Measurements from ENCODE around the gene FIGNL2. TPM values are rescaled to one million over a fixed set of nuclear protein-coding genes. Genes with fewer than 3 reads are reported as not detected.

FIGNL2 gene
- total RNA-seq, 4 donors from 2014 or later, result 1.7 to 2.7 TPM; not detected in 2

GRCh38 chr12:51891843-51892242 lies 43.3 kb upstream of the FIGNL2 start:
- Histone ChIP-seq H3K4me3 (no peak overlapping the region), H3K36me3 (no peaks in the 10 kb centered on the region), H3K27me3 (no peaks in the 10 kb centered on the region), H3K9me3 (no peaks in the 10 kb centered on the region), H3K4me1 (no peaks in the 10 kb centered on the region), H3K27ac (no peak overlapping the region)
- intact Hi-C loops (cut with DNase I; ENCODE audit: low total_unique reads), result no loop called here
- TF ChIP-seq CTCF (IDR thresholded peaks at IDR 0.05) (peak in 3 of 4 experiments; percentile 14 to 20 (median 18)), POLR2A (IDR thresholded peaks at IDR 0.05) (no peak)
- no peak for DNase-seq

- no peak for DNase-seq
- H3K27ac ChIP-seq, result no peak overlapping the region
- no peaks in the 10 kb centered on the region for H3K27me3 ChIP-seq
- intact Hi-C loops (cut with DNase I; ENCODE audit: low total_unique reads), result no loop called here
- no peaks in the 10 kb centered on the region for H3K4me1 ChIP-seq
- TF ChIP-seq POLR2A (IDR thresholded peaks at IDR 0.05) (no peak), CTCF (IDR thresholded peaks at IDR 0.05) (no peak)
- H3K36me3 ChIP-seq, result no peaks in the 10 kb centered on the region
- H3K4me3 ChIP-seq, result no peak overlapping the region
- no peaks in the 10 kb centered on the region for H3K9me3 ChIP-seq
Observed at GRCh38 chr12:51890511-51891171, 42.1 kb upstream of the FIGNL2 start.

- TF ChIP-seq POLR2A (IDR thresholded peaks at IDR 0.05) (no peak), CTCF (IDR thresholded peaks at IDR 0.05) (no peak)
- intact Hi-C loops (cut with DNase I; ENCODE audit: low total_unique reads), result no loop called here
- Histone ChIP-seq H3K4me3 (no peak overlapping the region), H3K9me3 (no peaks in the 10 kb centered on the region), H3K36me3 (no peaks in the 10 kb centered on the region), H3K4me1 (no peaks in the 10 kb centered on the region), H3K27ac (no peak overlapping the region), H3K27me3 (no peaks in the 10 kb centered on the region)
- no peak for DNase-seq
Observed at GRCh38 chr12:51890133-51890464, 41.6 kb upstream of the FIGNL2 start.

GRCh38 chr12:51889216-51890132 lies 41.0 kb upstream of the FIGNL2 start:
- no peaks in the 10 kb centered on the region for H3K9me3 ChIP-seq
- no peaks in the 10 kb centered on the region for H3K4me1 ChIP-seq
- intact Hi-C loops (cut with DNase I; ENCODE audit: low total_unique reads), result no loop called here
- TF ChIP-seq CTCF (IDR thresholded peaks at IDR 0.05) (no peak), POLR2A (IDR thresholded peaks at IDR 0.05) (no peak)
- DNase-seq, result no peak
- no peaks in the 10 kb centered on the region for H3K27me3 ChIP-seq
- H3K36me3 ChIP-seq, result no peaks in the 10 kb centered on the region
- H3K4me3 ChIP-seq, result no peak overlapping the region
- H3K27ac ChIP-seq, result no peak overlapping the region

Data from uterus (tissue), 4 donors.